HepG2 (cell line): ENCODE results near the gene SKIDA1.

Source experiments
- FOXM1 ChIP-seq: sonication (generic); formaldehyde crosslinking; IDR thresholded peaks from 2 replicates; pipeline ENCODE4 v1.5.0; 2020; ENCODE audit warnings: missing genetic modification reagents
- HDAC6 ChIP-seq: fragments of 200-600 bp; sonication (generic); IDR thresholded peaks from 2 replicates; pipeline ENCODE4 v1.7.0; 2017; ENCODE audit warnings: mild to moderate bottlenecking, antibody characterized with exemption, low read length, low read depth
- NFE2L2 ChIP-seq: fragments of 150-350 bp; IDR thresholded peaks from 2 replicates; pipeline ENCODE4 v1.6.1; 2014; ENCODE audit warnings: low read length
- NFRKB ChIP-seq: fragments of 450-650 bp; IDR thresholded peaks from 2 replicates; pipeline ENCODE4 v1.6.1; 2017
- NKX3-1 ChIP-seq: sonication (generic); formaldehyde crosslinking; IDR thresholded peaks from 2 replicates; pipeline ENCODE4 v1.5.0; 2020; ENCODE audit warnings: missing genetic modification reagents
- NR2F2 ChIP-seq: IDR thresholded peaks from 2 replicates; pipeline ENCODE4 v1.6.1; 2012; ENCODE audit warnings: low read depth, inconsistent platforms, borderline replicate concordance
- PTBP1 ChIP-seq: fragments of 200-400 bp; formaldehyde crosslinking; IDR thresholded peaks from 2 replicates; pipeline ENCODE4 v1.6.1; 2018; ENCODE audit warnings: low read length, low read depth; ENCODE audit not compliant: poor library complexity, severe bottlenecking
- RNF2 ChIP-seq: fragments of 450-650 bp; conservative IDR thresholded peaks from 2 replicates; pipeline ENCODE4 v1.6.1; 2016; ENCODE audit warnings: low read depth
- SUZ12 ChIP-seq: fragments of 150-350 bp; IDR thresholded peaks from 2 replicates; pipeline ENCODE4 v1.6.1; 2014; ENCODE audit warnings: low read depth, low read length
- TF ChIP-seq, protein P1 (sequence below): sonication (generic); formaldehyde crosslinking; IDR thresholded peaks from 2 replicates; pipeline ENCODE4 v1.8.1; 2023; ENCODE audit warnings: mild to moderate bottlenecking, missing genetic modification reagents

DNA sequence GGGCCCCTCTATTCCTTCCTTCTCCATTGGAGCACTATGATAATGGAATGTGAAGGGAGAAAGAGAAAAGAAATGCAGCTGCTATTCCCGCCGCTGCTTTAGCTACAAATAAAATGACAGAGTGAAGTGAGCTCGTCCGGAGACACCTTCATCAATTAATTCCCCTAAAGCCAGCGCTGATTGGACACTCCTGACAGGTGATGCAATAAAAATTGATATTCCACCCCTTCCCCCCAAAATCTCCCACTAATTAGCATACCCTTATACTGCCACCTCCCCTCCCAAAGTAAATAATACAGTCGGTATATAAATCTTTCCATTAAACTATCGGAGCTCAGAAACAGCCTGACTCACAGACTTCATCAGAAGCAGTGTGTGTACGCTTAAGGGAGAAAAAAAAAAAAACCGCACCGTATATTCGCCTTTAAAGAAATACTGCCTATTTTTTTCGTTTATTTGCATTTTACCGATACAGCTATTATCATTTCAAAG, 7.3 kb downstream of the SKIDA1 start:
- TF ChIP-seq PTBP1 (no peak), NFRKB (no peak), HDAC6 (no peak), NFE2L2 (no peak), RNF2 (no peak), SUZ12 (no peak), NR2F2 (no peak), NKX3-1 (CRISPR knock-in tag) (no peak), FOXM1 (CRISPR knock-in tag) (no peak)
- TF ChIP-seq, protein P1, sequence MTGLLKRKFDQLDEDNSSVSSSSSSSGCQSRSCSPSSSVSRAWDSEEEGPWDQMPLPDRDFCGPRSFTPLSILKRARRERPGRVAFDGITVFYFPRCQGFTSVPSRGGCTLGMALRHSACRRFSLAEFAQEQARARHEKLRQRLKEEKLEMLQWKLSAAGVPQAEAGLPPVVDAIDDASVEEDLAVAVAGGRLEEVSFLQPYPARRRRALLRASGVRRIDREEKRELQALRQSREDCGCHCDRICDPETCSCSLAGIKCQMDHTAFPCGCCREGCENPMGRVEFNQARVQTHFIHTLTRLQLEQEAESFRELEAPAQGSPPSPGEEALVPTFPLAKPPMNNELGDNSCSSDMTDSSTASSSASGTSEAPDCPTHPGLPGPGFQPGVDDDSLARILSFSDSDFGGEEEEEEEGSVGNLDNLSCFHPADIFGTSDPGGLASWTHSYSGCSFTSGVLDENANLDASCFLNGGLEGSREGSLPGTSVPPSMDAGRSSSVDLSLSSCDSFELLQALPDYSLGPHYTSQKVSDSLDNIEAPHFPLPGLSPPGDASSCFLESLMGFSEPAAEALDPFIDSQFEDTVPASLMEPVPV, result no peak
